DOHH2 (cell line): ENCODE results near the gene IL9R.

Experiments used
- EZH2phosphoT487 ChIP-seq: fragments of 200-600 bp; sonication (generic); IDR thresholded peaks from 2 replicates; pipeline ENCODE4 v1.6.1; 2017; ENCODE audit warnings: borderline replicate concordance, mild to moderate bottlenecking, antibody characterized with exemption, low read length, moderate library complexity, mixed read lengths
- TF ChIP-seq, protein P1 (sequence below): fragments of 200-600 bp; sonication (generic); IDR thresholded peaks from one replicate; pipeline ENCODE4 v1.5.1; 2014; ENCODE audit warnings: antibody characterized with exemption, mild to moderate bottlenecking, low read depth, low read length; ENCODE audit not compliant: poor library complexity, severe bottlenecking

- TF ChIP-seq, protein P1, sequence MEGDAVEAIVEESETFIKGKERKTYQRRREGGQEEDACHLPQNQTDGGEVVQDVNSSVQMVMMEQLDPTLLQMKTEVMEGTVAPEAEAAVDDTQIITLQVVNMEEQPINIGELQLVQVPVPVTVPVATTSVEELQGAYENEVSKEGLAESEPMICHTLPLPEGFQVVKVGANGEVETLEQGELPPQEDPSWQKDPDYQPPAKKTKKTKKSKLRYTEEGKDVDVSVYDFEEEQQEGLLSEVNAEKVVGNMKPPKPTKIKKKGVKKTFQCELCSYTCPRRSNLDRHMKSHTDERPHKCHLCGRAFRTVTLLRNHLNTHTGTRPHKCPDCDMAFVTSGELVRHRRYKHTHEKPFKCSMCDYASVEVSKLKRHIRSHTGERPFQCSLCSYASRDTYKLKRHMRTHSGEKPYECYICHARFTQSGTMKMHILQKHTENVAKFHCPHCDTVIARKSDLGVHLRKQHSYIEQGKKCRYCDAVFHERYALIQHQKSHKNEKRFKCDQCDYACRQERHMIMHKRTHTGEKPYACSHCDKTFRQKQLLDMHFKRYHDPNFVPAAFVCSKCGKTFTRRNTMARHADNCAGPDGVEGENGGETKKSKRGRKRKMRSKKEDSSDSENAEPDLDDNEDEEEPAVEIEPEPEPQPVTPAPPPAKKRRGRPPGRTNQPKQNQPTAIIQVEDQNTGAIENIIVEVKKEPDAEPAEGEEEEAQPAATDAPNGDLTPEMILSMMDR: no peak
- TF ChIP-seq EZH2phosphoT487: no peak
These were observed 34.6 kb upstream of the IL9R start for GRCh38 chrX:155962906-155963305.
